HFF-Myc (cell line): ENCODE data around the gene SPINK9.

Source experiments
- DNase-seq: peaks from one replicate; pipeline ENCODE4 v3.0.0-alpha.2; 2011; ENCODE audit warnings: low read depth; ENCODE audit errors: extremely low read depth
- H3K4me3 ChIP-seq: replicated peaks from 2 replicates; pipeline ENCODE4 v1.5.1; 2011; ENCODE audit warnings: low read depth, mild to moderate bottlenecking, control low read depth, low read length
- CTCF ChIP-seq: IDR thresholded peaks from 2 replicates; pipeline ENCODE4 v1.5.1; 2012; ENCODE audit warnings: mild to moderate bottlenecking, low read depth, low read length, control low read depth; ENCODE audit errors: missing control alignments

SPINK9 gene

GRCh38 chr5:148387325-148387724, 52.0 kb downstream of the SPINK9 start:
- H3K4me3 ChIP-seq, result no peak overlapping the region
- no peak for TF ChIP-seq CTCF
- DNase-seq, result peak; percentile 71

- no peak for DNase-seq
Measured at GRCh38 chr5:148388696-148389095, 53.3 kb downstream of the SPINK9 start.

More at GRCh38 chr5:148388696-148389095, 53.3 kb downstream of the SPINK9 start:
- H3K4me3 ChIP-seq, result no peak overlapping the region
- no peak for TF ChIP-seq CTCF
